ENCODE data around the gene DUOX1.

DNA sequence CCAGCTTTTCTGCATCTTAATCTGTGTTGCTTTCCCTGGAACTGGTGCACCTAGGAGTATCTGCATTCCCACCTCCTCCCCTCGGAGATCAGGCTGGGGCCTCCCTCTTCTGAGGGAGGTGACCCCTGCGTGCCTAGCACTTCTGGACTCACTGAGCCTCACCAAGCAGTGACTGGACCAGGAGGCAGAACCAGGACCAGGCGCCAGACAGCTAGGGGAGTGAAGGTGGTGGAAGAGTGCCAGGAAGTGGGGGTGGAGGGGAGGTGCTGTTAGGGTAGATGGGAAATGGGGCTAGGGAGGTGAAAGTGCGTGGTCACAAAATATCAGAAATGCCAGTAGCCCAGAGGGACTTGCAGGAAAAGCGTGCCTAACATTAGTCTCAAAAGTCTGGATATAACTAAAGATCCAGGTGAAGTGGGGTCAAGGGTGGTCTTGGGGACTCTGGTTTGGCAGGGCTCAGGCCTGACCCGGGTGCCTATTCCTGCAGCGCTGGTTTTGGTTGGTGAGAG, 14.4 kb upstream of the DUOX1 start:
- TF ChIP-seq, protein P1, sequence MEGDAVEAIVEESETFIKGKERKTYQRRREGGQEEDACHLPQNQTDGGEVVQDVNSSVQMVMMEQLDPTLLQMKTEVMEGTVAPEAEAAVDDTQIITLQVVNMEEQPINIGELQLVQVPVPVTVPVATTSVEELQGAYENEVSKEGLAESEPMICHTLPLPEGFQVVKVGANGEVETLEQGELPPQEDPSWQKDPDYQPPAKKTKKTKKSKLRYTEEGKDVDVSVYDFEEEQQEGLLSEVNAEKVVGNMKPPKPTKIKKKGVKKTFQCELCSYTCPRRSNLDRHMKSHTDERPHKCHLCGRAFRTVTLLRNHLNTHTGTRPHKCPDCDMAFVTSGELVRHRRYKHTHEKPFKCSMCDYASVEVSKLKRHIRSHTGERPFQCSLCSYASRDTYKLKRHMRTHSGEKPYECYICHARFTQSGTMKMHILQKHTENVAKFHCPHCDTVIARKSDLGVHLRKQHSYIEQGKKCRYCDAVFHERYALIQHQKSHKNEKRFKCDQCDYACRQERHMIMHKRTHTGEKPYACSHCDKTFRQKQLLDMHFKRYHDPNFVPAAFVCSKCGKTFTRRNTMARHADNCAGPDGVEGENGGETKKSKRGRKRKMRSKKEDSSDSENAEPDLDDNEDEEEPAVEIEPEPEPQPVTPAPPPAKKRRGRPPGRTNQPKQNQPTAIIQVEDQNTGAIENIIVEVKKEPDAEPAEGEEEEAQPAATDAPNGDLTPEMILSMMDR (IDR thresholded peaks at IDR 0.05; ENCODE audit: insufficient read depth, low read length, poor library complexity, severe bottlenecking): no peak
- TF ChIP-seq EZH2phosphoT487 (conservative IDR thresholded peaks at IDR 0.05; ENCODE audit: low read length): no peak

All from SU-DHL-6 (cell line).